GM21526 (cell line): ENCODE results near the gene CCT8.

Experiments
- ATAC-seq: cut with Tn5 transposase; IDR thresholded peaks from one replicate; pipeline ENCODE4 v1.9.1; 2021; ENCODE audit warnings: moderate library complexity; ENCODE audit not compliant: unreplicated experiment, low FRiP score

CCT8 gene, protein sequence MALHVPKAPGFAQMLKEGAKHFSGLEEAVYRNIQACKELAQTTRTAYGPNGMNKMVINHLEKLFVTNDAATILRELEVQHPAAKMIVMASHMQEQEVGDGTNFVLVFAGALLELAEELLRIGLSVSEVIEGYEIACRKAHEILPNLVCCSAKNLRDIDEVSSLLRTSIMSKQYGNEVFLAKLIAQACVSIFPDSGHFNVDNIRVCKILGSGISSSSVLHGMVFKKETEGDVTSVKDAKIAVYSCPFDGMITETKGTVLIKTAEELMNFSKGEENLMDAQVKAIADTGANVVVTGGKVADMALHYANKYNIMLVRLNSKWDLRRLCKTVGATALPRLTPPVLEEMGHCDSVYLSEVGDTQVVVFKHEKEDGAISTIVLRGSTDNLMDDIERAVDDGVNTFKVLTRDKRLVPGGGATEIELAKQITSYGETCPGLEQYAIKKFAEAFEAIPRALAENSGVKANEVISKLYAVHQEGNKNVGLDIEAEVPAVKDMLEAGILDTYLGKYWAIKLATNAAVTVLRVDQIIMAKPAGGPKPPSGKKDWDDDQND

DNA sequence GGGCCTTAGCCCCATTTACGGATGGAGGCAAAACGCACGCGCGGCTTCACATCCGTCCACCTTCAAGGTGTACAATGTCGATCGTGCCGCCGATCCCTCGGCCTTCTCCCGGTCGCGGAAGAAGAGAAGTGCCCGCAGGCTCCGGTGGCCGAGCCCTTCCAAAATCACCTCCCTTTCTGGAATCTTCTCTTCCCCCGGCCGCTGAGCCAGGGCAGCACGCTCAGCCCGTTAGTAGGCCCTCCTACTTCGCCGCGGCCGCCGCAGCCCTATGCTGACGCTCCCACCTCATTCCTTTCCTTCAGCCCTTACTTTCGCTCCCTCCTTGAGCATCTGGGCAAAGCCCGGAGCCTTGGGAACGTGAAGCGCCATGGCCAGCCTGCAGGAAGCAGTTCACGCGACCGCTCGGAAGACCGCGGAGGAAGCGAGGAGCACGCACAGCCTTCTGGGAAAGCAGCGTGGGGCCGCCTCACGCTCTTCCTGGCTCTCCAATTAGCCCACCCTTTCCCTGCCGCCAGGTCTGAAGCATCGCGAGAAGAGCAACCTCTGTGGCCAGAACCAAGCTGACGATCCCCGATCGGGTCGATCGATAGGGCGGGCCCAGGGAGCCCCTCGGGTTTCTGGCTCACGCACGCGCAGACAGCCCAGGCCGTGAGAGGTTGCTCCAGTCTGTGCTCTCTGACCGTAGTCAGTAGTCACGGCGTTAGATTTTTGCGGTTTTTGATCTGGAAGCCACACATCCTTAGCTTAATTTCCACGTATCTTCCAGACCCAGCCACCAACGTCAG, at the start of gene CCT8:
Gene CCT8 (minus strand): TSS at position 427 of the 785 bp plus-strand sequence. CDS start 58 bp downstream, at position 369.
- ATAC-seq: peak; percentile 93

DNA sequence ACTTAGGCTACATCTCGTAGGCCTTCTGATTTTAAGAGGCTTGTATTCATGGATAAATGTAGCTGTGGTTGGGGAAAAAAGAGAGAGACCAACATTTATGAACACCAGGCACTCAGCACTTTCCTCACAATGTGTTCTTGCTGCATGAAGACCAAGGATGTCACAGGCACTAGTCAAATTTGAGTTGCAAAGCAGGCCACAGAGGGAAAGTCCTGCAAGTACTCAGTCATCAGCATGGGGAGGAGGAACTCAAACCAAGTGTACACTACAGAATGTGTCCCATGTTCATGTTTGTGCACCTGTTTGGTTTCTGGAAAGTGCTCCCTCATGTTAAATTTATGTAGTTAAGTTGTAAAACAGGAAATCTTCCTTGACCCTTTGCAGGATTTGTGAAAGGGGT, 48.3 kb upstream of the CCT8 start:
- peak; percentile 76 for ATAC-seq

DNA sequence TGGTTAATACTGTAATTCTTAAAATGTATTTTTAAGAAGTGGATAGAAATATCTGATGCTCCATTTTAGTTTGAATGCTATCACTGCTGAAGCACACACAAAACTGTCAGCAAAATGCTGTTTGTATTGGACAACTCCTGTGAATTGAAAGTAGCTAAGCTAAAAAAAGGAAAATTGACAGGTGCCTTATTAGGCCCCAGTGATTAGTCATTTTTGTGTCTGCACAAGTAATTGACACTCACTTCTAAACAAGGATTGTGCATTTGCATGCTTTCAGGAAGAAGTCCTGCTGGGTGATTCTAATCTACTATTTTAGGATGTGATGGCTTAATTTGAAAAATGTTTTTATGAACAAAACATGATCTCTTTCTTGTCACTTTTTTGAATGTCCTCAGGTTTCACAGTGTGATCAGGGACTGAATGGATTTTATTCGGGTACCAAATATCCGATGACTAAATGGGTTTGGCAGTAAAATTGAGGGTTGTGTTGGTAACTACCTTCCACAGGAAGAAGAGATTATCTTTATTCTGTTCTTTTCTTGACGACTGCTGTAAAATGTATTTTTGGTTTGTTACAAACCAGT, 44.0 kb upstream of the CCT8 start:
- peak; percentile 40 for ATAC-seq

- no peak for ATAC-seq
These were observed 42.5 kb upstream of the CCT8 start for GRCh38 chr21:29115899-29116298.

- no peak for ATAC-seq
These were observed 41.5 kb upstream of the CCT8 start for GRCh38 chr21:29114765-29115500.

DNA sequence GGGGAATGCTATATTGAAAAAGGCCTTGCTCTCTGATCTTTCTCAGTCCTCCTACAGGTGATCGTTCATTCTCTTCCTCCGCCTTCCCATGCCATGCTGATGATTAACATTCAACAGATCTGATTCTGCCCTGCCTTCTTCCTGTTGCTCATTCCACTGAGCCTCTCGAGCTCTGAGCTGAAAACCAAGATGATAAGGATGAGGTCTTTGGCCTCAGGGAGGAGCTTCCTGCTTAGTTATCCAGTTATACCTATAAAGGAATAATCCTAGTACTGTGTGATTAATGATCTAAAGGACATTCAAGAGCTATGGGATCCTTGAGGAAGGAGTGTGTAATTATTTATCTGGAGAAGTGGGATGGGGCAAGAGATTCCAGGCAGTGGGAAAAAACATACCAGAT, 31.8 kb upstream of the CCT8 start:
- ATAC-seq: no peak

- ATAC-seq: no peak
These were observed 30.8 kb upstream of the CCT8 start for GRCh38 chr21:29104239-29104708.

DNA sequence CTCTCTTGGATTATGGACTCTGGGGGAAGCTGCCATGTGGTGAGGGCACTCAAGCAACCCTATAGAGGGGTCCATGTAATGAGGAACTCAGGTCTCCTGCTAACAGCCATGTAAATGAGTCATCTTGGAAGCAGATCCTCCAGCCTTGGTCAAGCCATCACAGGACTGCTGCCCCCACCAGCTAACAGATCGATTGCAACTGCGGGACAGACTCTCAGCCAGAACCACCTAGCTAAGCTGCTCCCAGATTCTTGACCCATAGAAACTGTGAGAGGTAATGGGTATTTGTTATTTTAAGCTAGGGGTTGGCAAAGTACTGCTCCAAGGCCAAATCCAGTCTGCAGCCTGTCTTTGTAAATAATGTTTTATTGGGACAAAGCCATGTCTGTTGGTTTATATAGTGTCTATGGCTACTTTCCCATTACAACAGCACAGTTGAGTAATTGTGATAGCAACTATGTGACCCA, 29.4 kb upstream of the CCT8 start:
- ATAC-seq: no peak

DNA sequence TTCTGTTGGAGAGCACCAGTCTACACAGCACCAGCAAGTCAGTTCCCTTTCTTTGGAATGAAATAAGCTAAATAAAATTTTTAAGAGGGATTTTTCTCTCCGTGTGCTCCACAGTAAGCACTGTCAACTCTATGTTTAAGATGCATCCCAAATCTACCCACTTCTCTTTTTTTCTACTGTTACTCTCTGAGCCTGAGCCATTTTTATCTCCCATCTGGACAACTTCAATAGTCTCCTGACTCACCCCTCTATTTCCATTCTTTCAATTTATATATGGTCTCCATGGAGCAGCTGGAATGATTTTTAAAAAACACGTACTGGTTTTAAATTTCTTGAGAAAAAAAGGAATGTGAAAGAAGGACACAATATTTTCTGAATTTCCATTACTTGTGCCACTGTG, 24.7 kb upstream of the CCT8 start:
- ATAC-seq: no peak

GRCh38 chr21:29096218-29097015, 23.0 kb upstream of the CCT8 start:
- no peak for ATAC-seq

DNA sequence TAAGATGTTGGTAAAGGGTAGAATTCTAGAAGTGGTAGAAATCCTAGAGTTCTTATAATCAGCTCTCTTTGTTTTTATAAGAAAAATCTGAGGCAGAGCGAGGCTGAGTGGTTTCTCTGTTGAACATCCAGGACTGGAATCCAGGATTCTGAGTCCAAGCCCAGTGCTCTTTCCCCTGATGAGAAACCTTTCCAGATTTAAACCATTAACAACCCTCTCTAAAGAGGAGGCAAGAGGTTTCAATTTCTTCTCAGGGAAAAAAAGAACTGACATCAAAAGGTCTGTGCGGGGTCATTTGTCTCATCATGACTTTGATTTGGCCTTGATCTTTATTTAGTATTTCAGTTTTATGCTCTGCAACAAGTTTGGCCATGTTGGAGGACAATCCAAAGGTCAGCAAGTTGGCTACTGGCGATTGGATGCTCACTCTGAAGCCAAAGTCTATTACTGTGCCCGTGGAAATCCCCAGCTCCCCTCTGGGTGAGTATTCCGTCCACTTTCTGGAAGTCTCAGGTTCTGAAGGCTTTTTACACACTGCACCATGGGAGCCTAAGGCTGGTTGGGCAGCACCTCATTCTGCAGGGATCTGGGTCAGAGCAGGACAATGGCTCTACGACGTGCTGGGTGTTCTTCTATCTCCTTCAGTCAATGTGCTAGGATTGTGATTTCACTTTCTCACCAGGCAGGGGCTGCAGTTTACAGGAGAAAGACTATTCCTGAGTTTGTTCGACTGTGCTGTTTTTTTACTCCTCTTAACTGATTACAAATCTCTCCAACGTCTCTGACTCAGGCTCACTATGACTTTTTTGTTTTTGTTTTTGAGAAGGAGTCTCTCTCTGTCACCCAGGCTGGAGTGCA, 18.9 kb upstream of the CCT8 start:
- ATAC-seq: no peak

- no peak for ATAC-seq
These were observed 17.6 kb upstream of the CCT8 start for GRCh38 chr21:29091033-29091432.

GRCh38 chr21:29085106-29085752, 11.8 kb upstream of the CCT8 start:
- no peak for ATAC-seq

- ATAC-seq: no peak
These were observed 10.9 kb upstream of the CCT8 start for GRCh38 chr21:29084372-29084771.

DNA sequence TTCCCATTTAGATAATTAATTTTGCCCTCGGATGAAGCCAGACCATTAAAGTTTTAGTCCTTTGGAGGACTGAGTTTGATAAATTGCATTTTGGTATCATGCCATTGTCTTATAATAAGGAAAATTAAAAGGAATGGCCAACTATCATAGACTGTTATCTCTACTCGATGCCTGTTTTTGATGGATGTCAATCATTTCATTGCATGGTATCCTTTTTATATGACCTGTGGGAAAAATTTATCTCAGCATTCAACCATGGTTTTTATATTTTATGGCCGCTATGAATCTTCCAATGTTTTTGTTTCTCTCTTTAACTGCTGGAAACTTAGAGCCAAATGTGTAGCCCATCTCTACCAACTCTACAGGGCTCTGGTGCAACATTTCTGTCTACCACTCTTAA, 9.9 kb upstream of the CCT8 start:
- ATAC-seq: no peak

GRCh38 chr21:29082046-29082815, 8.8 kb upstream of the CCT8 start:
- ATAC-seq: no peak

GRCh38 chr21:29080454-29080941, 7.0 kb upstream of the CCT8 start:
- ATAC-seq: no peak
